Panc1 (cell line): ENCODE measurements around the gene LRCH1. TPM values are rescaled to one million over a fixed set of nuclear protein-coding genes. Genes with fewer than 3 reads are reported as not detected.

Experiments
- ATAC-seq: fragments of 200-7000 bp; cut with Tn5 transposase; 2 replicates; pipeline ENCODE4 v1.9.1; 2020; ENCODE audit warnings: mild to moderate bottlenecking, moderate library complexity
- BruUV-seq: library from RNA; stranded (reverse); fragments of 400-500 nt; replicated peaks from 2 replicates; lab custom pipeline; 2021; lab: Mats Ljungman, UMichigan
- CTCF ChIA-PET: fragments of 300-600 bp; sonication (Branson Sonifier 250); formaldehyde crosslinking; loops from one replicate; lab custom pipeline; 2022; ENCODE audit warnings: antibody characterized with exemption; lab: Charles Lee
- POLR2A ChIA-PET: fragments of 300-600 bp; sonication (Branson Sonifier 250); formaldehyde crosslinking; loops from one replicate; lab custom pipeline; 2022; ENCODE audit warnings: antibody characterized with exemption; lab: Charles Lee
- DNase-seq: peaks from one replicate; pipeline ENCODE4 v3.0.0-alpha.2; 2010; ENCODE audit warnings: low read depth, low spot score
- H3K27ac ChIP-seq: 2 replicates; pipeline ENCODE4 v1.5.1; 2011; ENCODE audit warnings: mild to moderate bottlenecking, low read length, inconsistent platforms
- H3K27me3 ChIP-seq: fragments of 200-500 bp; sonication (Bioruptor generic); 2 replicates; pipeline ENCODE4 v1.6.0; 2014; ENCODE audit warnings: low read length, inconsistent platforms; ENCODE audit not compliant: control insufficient read depth, insufficient read depth
- H3K36me3 ChIP-seq: fragments of 200-500 bp; sonication (Bioruptor generic); 2 replicates; pipeline ENCODE4 v1.5.1; 2014; ENCODE audit warnings: inconsistent platforms, mild to moderate bottlenecking, low read length, moderate library complexity; ENCODE audit not compliant: control insufficient read depth, insufficient read depth
- H3K4me1 ChIP-seq: 2 replicates; pipeline ENCODE4 v1.5.1; 2011; ENCODE audit warnings: inconsistent platforms, mild to moderate bottlenecking, low read length, moderate library complexity; ENCODE audit not compliant: control insufficient read depth, insufficient read depth
- H3K4me3 ChIP-seq, 2 experiments: 2 replicates each; pipeline ENCODE4 v1.5.1; 2011 to 2012; ENCODE audit warnings: low read depth in 2 of 2, low read length in 2 of 2, mild to moderate bottlenecking in 2 of 2, inconsistent platforms in 1 of 2, moderate library complexity in 1 of 2
- H3K9me3 ChIP-seq: fragments of 200-500 bp; sonication (Bioruptor generic); 2 replicates; pipeline ENCODE4 v1.5.1; 2014; ENCODE audit warnings: low read depth, mild to moderate bottlenecking, inconsistent platforms, low read length, moderate library complexity; ENCODE audit not compliant: control insufficient read depth, insufficient read depth
- CTCF ChIP-seq: fragments of 450-650 bp; IDR thresholded peaks from 2 replicates; pipeline ENCODE4 v1.5.1; 2017; ENCODE audit warnings: mild to moderate bottlenecking
- POLR2AphosphoS5 ChIP-seq: IDR thresholded peaks from 2 replicates; pipeline ENCODE4 v1.6.1; 2012; ENCODE audit warnings: mild to moderate bottlenecking, low read depth, low read length, moderate library complexity
- REST ChIP-seq, 2 experiments: IDR thresholded peaks; 2 replicates each; pipeline ENCODE4 v1.6.1; 2011 to 2012; ENCODE audit warnings: low read depth in 2 of 2, control low read depth in 1 of 2, low read length in 1 of 2, mild to moderate bottlenecking in 1 of 2, moderate library complexity in 1 of 2; ENCODE audit not compliant: insufficient read depth in 1 of 2
- SIN3A ChIP-seq: IDR thresholded peaks from 2 replicates; pipeline ENCODE4 v1.6.1; 2012; ENCODE audit warnings: low read depth, mild to moderate bottlenecking, low read length, moderate library complexity, borderline replicate concordance; ENCODE audit not compliant: insufficient read depth
- TCF7L2 ChIP-seq: IDR thresholded peaks from 2 replicates; pipeline ENCODE4 v1.6.1; 2011; ENCODE audit warnings: mild to moderate bottlenecking, low read depth, low read length, inconsistent platforms
- in situ Hi-C: cut with HindIII; loops from 2 replicates; pipeline ENCODE4 v1.10.0; 2016; ENCODE audit warnings: low sequenced_read_pairs, low pct_unique_long_range_greater_than_20kb
- intact Hi-C: fragments of 100-400 bp; cut with micrococcal nuclease; formaldehyde crosslinking; loops from one replicate; pipeline ENCODE4 v1.10.0; 2022; ENCODE audit not compliant: unreplicated experiment
- total RNA-seq: library from RNA; stranded (reverse); gene quantifications from one replicate; pipeline ENCODE4 v1.2.1, GENCODE V29; 2021; ENCODE audit not compliant: unreplicated experiment

LRCH1 gene
- total RNA-seq, 1 experiment from 2014 or later: 7.9 TPM

GRCh38 chr13:46757640-46758039 is 204.7 kb downstream of the LRCH1 start:
- no TSS peak for BruUV-seq
- no peaks in the 10 kb centered on the region for H3K9me3 ChIP-seq
- TF ChIP-seq CTCF (no peak), TCF7L2 (no peak), POLR2AphosphoS5 (no peak), REST (IDR thresholded peaks at IDR 0.05; ENCODE audit: insufficient read depth in 1 of 2, low read depth in 2 of 2, low read length in 1 of 2) (no peak), SIN3A (no peak)
- H3K36me3 ChIP-seq: no peaks in the 10 kb centered on the region
- ChIA-PET CTCF (no interaction called here), POLR2A (no interaction called here)
- no peak overlapping the region for H3K27ac ChIP-seq
- H3K4me3 ChIP-seq: no peak overlapping the region
- no peaks in the 10 kb centered on the region for H3K4me1 ChIP-seq
- intact Hi-C loops: no loop called here
- ATAC-seq (no peak), DNase-seq (no peak)
- in situ Hi-C loops: no loop called here
- H3K27me3 ChIP-seq: no peaks in the 10 kb centered on the region

- ChIA-PET POLR2A (no interaction called here), CTCF (no interaction called here)
- ATAC-seq (no peak), DNase-seq (no peak)
- in situ Hi-C loops (no loop called here), intact Hi-C loops (loop anchor here (10.0 kb wide), 1 partner anchor 1015 kb away; no protein-coding TSS in a partner anchor)
- Histone ChIP-seq H3K36me3 (no peaks in the 10 kb centered on the region), H3K4me1 (no peaks in the 10 kb centered on the region), H3K9me3 (no peaks in the 10 kb centered on the region), H3K27ac (no peak overlapping the region), H3K4me3 (no peak overlapping the region), H3K27me3 (no peaks in the 10 kb centered on the region)
- no TSS peak for BruUV-seq
- TF ChIP-seq CTCF (no peak), TCF7L2 (no peak), REST (IDR thresholded peaks at IDR 0.05; ENCODE audit: insufficient read depth in 1 of 2, low read depth in 2 of 2, low read length in 1 of 2) (no peak), POLR2AphosphoS5 (no peak)
Observed at GRCh38 chr13:46759846-46760245, 206.9 kb downstream of the LRCH1 start.
